GM04504 (cell line): Measurements from ENCODE around the gene DLK1.

Experiments used
- DNase-seq: peaks from one replicate; pipeline ENCODE4 v3.0.0-alpha.2; 2012; ENCODE audit warnings: low read depth

The DLK1 gene

DNA sequence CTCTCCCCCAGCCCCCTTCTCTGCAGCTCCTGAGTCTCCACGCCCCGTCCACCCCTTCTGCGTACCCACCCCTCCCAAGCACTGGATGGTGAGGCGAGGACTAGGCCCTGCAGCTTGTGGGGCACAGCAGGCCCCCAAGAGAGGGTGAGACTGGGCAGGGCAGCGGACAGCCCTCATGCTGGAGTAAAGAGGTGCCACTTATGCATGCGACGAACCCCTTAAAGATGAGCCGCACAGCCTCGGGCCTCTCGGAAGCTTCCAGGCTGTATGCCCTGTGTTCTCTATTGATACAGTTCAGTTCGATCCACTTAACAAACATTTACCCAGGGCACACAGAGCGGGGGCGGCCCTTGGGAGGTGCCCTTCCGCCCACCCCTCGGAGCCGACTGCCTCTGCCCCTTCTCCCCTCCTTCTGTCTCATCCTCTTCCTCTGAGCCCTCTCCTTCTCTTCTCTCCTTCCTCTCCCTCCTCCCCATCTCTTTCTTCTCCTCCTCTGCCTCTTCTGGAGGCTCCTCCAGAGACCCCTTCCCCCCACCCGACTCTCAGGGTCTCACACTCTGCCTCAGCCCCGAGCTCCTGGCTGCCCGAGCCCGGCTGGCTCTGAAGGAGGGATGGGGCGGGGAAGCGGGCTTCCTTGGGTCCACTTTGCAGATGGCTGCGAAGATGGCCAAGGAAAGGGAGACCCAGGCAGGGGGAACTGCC is 32.7 kb upstream of the DLK1 start:
- DNase-seq, result no peak

DNA sequence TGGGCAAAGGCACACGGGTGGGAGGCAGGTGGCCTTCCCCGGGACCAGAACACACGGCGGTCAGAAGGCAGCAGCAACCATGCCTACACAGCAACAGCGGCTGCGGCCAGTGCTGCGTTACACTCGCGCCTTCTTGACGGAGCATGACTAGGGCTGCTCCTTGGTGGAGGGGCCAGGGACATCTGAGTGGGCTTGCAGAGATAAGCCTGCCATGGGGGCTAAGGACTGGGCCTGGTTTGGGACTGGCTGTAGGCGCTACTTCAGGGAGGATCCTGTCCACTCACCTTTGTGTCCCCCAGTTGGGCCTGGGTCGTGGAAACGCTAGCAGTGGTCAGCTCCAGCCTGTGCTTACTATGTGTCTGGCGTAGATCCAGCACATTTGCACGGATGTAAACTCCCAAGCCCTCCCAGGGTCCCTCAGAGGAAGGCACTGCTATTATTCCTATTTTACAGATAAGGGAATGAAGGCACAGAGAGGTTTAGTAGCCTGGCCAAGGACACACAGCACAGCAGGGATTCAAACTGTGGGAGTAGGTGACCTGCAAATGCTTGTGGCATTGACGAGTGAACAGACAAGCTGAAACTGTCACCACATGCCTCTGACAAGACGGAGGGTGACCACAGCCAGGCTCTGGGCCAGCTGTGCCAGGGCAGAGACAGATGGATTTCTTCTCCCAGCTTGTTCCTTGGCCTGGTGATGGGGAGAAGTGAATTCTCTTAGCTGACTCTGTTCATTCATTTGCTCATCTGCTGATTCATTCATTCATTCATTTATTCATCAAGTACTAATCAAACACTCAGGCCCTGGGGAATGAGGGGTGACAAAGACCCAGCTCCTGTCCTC is 31.9 kb upstream of the DLK1 start:
- DNase-seq, result no peak

DNA sequence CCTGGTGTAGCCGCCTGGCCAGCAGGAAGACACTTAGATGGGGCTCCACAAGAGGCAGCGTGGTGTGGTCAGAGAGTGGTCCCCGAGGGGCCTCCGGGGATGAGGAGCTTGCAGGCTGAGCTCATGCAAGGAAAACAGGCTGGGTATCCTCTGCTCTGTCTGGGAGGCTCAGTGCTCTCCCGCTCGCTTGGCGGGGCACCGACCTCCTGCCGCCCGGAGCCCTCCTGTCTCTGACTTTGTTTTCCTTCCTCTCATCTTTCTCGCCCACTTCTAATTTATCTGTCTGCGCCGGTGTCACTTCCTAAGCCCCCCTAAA is 31.3 kb upstream of the DLK1 start:
- DNase-seq, result no peak

DNA sequence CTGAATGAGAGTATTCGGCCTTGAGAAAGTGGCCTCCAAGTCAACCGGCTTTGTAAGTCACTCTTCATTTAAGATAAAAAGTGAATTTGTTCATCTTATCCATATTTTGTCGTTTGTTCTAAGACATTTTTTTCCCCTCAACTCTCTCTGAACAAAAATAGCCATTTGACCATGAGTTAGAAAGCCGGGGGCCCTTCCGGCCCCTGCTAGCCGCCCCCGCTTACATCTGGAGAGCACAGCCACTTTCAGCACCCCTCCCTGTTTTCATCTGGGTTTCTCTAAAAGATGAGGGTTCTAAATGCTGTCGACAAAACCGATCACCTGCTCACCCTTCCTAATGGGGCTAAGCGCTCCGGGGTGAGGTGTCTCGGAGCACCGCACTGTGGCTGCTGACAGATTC is 30.7 kb upstream of the DLK1 start:
- no peak for DNase-seq

DNA sequence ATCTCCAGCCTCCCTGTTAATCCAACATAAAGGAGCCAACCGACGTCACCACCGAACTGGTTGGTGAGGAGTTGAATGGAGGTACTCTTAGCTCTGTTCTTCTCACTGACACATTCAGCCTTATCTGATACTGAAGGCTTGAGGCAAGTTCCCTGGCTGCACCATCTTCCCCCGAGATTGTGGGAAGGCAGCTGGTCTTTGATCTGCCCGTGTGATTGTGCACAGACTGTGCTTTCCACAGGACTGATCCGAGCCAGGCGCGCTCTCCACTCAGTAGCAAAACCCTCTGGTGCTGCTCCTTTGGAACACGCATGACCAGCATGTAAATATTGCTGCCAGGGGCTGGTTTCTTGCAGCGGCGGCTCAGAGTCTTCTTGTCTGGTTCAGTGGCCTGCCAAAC is 30.1 kb upstream of the DLK1 start:
- DNase-seq, result no peak

DNA sequence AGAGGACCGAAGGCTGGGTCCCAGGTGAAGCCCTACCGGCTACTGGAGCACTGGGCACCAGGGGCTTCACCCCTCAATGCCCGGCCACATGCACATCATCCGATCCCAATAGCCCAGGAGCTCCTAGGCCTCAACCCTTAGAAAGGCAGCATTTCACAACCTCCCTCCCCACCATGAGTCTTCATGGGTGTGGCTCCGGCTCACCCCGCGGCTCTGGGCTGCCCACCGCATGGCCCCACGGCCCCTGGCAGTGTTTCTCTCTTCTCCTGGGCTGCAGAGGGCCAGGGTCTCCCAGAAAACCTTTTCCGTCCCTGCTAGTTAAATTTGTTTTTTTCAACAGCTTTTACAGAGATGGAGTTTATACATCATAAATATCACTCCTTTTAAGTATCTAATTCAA is 28.6 kb upstream of the DLK1 start:
- no peak for DNase-seq

DNA sequence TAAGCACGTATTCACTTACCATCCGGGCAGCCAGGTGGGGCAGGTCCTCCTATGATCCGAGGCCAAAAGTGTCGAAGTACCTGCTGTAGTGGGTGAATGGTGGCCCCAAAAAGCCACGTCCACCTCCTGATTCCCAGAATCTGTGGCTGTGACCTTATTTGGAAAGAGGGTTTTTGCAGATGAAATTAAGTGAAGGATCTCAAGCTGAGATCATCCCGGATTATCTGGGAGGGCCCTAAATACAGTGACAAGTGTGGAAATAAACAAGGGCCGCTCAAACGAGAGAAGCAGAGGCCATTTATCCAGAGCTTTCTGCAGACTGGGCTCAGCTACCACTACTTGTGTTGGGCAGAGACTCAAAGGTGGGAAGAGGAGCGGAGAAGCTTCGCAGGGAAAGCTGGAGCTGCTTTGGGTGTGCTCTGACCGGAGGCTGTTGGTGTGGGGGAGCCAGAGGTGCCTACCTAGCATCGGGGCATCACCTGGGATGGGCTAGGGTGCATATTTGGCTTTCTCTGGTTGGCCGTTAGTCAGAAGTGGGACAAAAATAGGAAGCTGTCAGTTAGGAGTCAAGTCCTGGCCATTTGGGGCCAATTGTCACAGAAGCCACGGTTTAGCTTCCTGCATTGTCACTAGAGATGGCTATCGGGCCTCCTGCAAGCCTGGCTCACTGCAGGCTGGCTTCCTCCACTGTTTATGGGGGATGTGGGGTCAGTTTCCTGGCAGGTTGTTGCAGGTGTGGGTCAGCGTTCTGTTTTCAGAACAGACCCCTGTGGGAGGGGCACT is 27.8 kb upstream of the DLK1 start:
- DNase-seq, result no peak

DNA sequence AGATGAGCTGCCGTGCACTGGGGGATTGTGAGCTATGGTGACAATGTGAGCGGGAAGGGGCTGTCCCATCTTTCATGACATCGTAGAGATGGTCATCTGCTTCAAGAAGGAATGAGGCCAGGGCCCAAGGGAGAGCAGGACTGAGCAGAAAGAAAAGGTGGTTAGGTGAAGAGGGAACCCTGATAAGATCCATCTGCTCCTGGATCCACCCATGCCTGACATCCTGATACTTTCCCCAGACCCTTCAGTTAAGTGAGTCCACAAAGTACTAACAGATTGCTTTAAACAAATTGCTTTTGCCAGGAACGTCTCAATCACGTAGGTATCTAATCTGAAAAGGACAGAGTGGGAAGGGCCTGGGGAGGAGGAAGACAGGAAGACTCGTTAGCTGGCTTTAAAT is 25.4 kb upstream of the DLK1 start:
- no peak for DNase-seq

DNA sequence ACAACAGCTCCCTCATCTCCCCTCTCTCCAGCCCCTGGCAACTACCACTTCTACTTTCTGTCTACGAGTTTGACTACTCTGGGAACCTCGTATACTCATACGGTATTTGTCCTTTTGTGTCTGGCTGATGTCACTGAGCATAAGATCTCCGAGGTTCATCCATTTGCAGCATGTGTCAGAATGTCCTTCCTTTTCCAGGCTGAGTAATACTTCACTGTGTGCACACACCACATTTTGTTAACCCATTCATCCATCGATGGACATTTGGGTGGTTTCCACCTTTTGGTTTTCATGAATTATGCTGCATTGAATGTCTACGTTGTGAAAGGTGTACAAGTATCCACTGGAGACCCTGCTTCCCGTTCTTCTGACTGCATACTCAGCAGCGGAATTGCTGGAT is 24.1 kb upstream of the DLK1 start:
- DNase-seq, result no peak

DNA sequence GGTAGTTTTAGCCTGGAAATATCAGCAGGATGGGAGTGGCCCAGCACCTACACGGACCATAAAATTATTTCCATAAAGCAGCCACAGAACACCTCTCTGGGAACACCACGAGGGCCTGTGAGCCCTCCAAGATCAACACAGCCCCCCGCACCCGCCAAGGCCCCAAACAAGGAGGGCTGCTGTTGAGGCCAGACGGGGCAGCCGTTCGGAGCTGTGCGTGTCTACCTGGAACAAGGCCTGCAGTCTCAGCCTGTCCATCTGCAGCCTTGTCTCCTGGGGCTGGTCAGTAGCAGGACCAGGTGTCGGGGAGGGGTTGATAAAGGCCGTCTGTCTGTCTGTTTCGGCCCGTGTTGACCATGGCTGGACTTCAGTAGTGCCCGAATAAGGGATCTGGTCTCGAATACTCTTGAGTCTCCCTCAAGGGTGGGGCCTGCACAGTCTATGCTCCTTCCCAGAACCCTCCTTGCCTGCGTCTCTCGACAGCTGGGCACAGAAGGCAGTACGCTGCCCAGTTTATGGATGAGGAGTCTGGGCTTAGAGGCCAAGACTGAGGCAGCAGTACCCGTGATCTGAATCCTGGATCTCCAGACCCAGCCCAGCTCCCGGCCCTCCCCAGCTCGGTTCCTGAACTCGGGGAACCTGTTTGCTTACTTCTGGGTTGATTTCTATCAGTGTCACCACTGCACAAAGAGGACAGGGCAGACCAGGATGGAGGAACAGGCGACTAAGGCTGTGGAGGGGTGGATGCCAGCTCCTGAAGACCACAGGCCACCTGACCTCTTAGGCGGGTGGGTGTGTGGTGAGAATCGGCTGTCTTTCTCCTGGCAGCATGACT is 23.1 kb upstream of the DLK1 start:
- no peak for DNase-seq

DNA sequence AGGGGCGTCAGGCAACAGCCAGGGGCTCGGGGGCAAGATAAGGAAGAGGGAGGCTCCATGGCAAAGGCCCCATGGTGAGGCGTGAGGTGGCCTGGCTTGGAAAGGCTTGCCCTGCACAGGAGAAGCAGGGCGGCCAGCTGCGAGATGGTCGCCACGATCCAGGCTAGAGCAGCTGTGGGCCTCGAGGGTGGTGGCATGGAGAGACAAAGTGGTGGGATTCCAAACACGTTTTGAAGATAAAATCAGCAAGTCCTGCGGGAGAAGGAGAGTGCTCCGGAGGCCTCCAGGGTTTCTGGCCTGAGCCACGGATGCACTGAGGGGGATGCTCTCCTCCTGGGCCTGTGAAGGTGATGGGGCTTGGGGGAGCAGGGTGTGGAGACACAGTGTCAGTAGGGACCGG is 20.5 kb upstream of the DLK1 start:
- DNase-seq, result no peak

DNA sequence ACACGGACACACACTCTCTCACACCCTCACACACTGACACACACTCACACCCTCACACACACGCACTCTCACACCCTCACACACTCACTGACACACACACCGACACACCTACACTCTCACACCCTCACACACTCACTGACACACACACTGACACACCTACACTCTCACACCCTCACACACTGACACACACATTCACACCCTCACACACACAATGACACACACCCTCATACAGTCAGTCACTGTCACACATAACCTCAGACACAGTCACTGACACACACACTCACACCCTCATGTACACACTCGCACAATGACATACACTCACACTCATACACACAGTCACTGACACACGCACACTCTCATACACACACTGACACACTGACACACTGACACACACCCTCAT is 19.8 kb upstream of the DLK1 start:
- no peak for DNase-seq

DNA sequence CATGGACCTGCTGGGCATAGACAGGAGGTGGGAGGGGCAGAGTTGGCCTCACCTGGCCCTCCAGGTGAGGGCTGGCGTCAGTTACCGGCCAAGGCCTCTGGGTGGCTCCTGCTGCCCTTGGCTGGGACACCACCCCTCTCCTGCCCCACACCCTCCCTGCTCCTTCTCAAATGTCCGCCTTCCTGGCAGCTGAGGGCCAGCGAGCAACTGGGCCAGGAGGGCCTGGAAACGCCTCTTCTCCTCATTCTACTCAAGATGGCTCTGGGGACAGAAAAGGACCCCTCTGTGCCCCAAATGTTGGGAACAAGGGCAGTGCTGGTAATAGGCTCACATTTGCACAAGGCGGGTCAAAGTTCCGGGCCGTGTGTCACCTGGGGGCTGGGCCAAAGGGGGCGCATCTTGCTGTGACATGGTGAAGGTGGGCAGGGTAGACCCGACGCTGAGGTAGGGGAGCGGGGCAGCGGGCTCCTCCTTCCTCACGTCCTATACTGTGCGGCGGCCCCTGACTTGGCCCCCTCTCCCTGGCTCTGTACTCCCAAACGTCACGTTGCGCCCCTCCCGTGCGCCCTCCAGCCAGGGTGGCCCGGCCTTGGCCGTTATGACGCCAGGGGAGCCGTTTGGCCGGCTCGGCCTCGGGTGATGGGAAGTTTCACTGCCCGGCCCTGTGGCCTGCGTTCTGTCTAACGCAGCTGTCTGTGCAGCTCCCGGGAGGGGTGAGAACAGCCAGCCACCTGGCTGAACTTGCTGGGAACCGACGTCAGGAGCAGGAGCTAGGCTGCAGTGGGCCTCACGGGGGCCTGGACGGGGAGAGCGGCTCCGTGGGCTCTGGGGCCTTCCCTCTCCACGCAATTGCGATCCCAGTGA is 18.0 kb upstream of the DLK1 start:
- no peak for DNase-seq

DNA sequence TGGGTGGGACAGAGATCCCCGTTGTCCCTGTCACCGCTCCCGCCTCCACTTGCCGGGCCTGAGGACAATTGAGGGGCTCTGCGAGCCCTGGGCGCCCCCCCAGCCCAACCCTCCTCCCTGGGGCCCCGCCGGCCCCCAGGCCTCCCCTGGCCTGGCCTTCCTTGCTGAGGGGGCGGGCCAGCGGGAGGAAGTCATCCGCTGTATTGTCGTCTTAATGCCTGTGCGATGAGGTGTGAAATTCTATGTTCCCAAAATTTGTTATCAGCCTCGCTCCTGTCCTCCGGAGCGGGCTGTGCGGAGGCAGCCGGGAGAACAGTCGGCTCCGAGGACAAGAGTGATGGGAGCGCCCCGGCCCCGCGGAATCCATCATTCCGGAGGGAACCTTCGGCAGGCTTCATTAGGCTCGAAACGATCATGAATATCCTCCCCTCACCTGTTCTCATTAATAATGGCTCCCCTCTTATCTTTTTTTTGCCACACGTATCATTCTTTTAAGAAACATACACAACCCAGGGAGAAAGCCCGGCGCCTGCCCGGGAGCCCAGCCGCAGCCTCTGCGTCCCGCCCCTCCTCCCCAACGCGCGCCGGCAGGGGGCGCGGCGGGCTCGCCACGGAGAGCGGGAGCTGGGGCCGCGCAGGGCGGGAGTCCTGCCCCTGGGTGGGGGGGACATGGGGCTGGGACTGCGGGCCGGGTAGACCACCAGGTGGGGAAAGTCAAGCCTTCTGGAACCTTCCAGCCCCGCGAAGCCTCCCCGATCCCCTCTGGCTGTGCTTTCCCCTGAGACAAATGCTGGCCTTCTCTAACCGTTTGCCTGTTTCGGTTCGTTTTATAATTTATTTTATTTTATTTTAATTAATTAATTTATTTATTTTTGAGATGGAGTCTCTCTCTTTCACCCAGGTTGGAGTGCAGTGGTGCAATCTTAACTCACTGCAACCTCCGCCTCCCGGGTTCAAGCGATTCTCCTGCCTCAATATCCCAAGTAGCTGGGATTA is 17.1 kb upstream of the DLK1 start:
- DNase-seq, result peak; percentile 7

DNA sequence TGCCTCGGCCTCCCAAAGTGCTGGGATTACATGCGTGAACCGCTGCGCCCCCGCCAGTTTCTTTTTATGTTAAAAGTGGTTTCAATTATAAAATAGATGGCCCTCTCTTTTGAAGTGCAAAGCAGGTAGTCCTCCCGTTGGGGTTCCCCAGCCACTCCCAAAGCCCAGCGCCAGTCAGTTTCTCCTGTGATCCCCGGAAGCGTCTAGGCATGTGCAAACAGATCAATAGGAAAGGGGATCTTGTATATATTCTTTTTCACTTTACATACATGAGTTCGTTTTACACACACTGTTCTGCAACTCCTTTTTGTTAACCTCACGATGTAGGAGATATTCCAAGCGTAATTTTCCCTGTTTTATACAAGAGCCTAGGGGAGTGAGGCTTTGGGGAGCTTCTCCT is 16.3 kb upstream of the DLK1 start:
- DNase-seq, result no peak

DNA sequence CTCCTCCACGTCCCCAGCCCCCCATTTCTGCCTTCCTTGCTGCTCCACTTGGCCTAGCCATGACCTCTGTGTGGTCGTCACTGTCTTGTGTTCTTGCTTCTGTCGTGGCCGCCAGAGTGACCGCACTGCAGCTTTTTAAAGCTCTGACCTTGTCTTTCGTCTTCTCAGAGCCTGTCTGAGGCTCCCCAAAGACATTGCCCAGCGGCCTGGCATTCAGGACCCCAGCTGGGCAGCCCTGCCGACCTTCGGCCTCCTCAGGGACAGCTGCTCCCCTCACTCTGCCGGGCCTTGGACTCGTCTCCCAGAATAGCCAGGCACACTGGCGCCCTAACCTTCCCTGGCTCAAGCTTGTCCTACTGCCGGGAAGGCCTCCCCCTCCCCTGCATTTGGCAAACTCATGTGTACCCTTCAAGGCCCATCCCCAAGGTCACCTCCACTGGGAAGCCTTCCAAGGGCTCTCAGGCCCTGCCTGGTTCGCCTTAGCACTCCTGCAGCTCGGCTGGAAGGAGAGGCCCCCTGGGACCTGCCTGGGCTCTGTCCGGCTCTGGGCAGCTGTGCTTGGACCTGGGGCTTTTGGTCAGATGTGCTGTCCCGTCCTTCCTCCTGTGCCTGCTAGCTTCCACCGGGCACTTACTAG is 15.7 kb upstream of the DLK1 start:
- DNase-seq, result no peak

DNA sequence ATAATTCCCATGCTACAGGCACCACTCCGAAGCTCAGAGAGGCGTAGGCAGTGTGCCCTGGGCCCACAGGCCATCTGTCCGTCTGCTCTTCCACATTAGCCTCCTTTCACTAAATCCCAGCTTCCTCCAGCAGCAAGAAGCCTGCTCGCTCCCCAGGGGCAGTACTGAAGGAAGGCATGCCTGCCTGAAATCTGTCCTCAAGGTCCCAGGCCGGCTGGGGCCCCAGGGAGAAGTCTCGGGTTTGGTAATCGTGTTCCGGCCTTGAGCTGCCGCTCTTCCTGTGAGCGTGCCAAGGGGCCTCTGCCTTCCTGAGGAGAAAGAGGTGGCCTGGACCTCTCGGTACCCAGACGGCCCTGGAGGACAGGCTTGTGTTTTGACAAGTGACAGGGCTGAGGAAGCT is 15.2 kb upstream of the DLK1 start:
- no peak for DNase-seq

DNA sequence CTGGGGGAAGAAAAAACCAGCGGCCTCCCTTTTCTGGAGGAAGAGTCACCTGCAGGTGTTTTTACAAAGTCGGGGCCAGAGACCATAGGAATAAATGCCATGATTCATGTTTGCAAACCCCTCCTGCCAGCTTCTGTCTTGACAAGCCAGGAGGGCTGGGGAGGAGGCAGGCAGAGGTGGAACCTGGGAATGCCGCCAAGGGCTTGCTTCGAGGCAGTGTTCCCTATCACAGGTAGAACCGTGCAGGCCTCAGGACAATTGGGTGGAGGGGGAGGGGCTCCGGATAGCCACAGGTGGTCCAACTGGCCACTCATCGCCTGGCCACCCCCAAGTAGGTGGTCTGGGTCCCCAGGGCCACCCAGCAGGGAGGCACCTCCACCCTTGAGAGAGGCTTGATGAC is 14.2 kb upstream of the DLK1 start:
- DNase-seq, result no peak

DNA sequence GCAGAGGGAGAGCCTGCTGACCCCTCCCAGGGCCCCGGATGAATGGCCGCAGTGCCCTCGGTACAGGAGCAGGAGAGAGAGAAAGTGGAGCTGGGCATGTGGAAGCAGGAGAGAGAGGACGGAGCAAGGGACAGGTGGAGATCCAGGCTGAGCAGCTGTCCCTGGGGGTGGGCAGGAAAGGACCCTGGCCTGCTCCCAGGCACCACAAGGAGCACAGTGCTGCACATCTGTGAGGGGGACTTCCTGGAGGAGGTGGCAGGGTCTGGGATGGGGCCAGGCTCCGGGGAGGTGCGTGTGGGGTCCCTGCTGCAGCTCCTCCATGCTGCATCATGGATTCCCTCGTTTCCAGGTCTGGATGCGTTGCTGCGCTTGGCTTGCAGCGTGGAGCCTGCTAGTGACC is 13.0 kb upstream of the DLK1 start:
- DNase-seq, result no peak
